Spleen (tissue), 7 donors: ENCODE data around the gene METAP1D.

Experiments used
- POLR2A ChIP-seq, 3 donors: fragments of 450-650 bp; IDR thresholded peaks; one replicate each; pipeline ENCODE4 v1.5.1; 2017; ENCODE audit warnings: antibody characterized with exemption in 3 of 3, mild to moderate bottlenecking in 1 of 3
- POLR2AphosphoS5 ChIP-seq, 3 donors: sonication (generic); formaldehyde crosslinking; IDR thresholded peaks; one replicate each; pipeline ENCODE4 v1.5.1; 2017; ENCODE audit warnings: antibody characterized with exemption in 3 of 3
- TF ChIP-seq, protein P1 (sequence below), 11 experiments: fragments of 200-600 bp in 7 of 11; fragments of 450-650 bp in 4 of 11; sonication (generic) in 4 of 11; IDR thresholded peaks in 8 of 11; conservative IDR thresholded peaks in 3 of 11; 1 replicate in 7 of 11; 2 replicates in 4 of 11; pipeline versions ENCODE4 v1.4.0 to v1.8.0; 2016 to 2021; ENCODE audit warnings: antibody characterized with exemption in 11 of 11, inconsistent platforms in 4 of 11, mild to moderate bottlenecking in 1 of 11
- donor health status: DM: no; HTN: no; CAD: no; lungs with moderate emphysema.
- donor health status: DM: no; HTN: no; CAD: no.
- donor health status: DM: no; HTN: no; CAD: no.

DNA sequence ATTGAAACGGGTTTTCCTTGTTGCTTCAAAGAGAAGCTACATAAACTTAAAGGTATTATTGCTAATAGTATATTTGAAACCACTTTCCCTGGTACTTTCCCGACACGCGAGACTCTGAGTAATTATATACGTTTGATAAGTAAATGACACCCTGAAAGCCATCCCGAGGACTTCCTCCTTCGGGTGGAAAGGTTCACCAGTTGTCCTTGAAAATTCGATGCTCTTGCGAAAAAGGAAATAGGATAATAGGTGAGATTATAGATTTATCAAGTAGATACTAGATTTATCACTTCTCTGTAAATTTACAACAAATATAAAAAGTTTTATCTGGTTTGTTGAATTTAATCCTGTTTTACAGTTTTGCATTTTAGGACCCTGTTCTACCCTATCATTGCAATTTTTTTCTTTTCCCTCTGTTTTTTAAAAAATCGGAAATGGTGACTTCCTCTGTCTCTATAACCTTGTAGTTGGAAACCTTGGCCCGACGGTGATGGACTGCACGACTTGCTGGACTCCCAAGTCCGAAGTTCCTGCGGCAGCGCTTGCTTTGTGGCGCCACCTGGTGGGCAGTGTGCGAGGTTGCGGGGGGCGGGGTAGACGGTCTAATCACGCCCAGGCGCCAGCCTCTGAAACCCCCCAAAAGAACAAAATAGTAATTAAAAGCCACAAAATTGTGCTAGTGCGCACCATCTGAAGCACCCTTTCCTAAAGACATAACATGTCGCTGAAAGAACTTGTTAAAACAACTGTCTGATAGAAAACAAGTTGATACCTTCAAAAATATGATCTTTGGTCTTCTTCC, 103.9 kb downstream of the METAP1D start:
- TF ChIP-seq, protein P1, sequence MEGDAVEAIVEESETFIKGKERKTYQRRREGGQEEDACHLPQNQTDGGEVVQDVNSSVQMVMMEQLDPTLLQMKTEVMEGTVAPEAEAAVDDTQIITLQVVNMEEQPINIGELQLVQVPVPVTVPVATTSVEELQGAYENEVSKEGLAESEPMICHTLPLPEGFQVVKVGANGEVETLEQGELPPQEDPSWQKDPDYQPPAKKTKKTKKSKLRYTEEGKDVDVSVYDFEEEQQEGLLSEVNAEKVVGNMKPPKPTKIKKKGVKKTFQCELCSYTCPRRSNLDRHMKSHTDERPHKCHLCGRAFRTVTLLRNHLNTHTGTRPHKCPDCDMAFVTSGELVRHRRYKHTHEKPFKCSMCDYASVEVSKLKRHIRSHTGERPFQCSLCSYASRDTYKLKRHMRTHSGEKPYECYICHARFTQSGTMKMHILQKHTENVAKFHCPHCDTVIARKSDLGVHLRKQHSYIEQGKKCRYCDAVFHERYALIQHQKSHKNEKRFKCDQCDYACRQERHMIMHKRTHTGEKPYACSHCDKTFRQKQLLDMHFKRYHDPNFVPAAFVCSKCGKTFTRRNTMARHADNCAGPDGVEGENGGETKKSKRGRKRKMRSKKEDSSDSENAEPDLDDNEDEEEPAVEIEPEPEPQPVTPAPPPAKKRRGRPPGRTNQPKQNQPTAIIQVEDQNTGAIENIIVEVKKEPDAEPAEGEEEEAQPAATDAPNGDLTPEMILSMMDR (IDR thresholded peaks at IDR 0.05 in 8 of 11, conservative IDR thresholded peaks at IDR 0.05 in 3 of 11) = peak; percentile 62 to 94 (median 88)
- no peak for TF ChIP-seq POLR2A (IDR thresholded peaks at IDR 0.05)
- peak; percentile 41 to 63 (median 52) for TF ChIP-seq POLR2AphosphoS5 (IDR thresholded peaks at IDR 0.05)
